ENCODE measurements around the gene TAS2R16. TPM values are rescaled to one million over a fixed set of nuclear protein-coding genes. Genes with fewer than 3 reads are reported as not detected.
"Not testable (repeated sequence)": the region's sequence is repeated elsewhere in the genome, so short reads cannot be mapped to it uniquely, and the experiment has no call there.

Gene TAS2R16
- polyA plus RNA-seq, 3 donors, result not detected

DNA sequence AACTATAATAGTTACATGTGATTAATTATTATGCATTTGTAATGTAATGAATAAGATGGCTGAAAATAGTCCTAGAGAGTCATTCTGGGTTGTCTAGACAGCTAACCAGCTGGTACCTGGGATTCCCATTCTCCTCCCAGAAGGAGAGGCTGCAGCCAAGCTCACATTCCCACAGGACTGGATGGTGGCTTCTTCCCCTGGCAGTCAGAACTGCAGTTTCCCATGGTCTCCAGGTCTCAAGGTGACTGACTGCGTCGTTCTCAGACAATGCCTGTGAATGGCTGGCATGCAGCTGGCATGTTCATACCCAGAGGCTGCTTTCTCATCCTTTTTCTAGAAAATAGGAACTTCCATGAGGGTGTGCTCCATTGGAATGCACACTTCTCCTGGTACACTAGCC is 21.3 kb downstream of the TAS2R16 start:
- no peak for DNase-seq

DNA sequence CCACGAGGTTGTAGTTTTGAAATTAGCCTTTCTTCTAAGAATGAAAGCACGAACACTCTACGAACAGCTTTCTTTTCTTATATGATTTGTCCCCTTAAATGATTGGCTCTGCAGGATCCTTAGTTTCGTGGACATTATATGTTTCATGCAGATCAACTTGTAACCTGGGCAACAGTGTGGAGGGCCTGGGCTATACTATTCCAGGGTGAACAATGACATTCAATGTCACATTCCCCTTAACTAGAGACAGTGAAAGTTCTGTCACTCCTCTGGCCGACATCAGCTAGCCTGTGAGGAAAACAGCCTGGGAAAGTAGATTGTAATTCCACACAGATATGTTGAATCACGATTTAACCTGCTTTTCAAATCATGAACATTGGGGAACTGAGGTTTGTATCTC is 23.4 kb downstream of the TAS2R16 start:
- no peak for DNase-seq

DNA sequence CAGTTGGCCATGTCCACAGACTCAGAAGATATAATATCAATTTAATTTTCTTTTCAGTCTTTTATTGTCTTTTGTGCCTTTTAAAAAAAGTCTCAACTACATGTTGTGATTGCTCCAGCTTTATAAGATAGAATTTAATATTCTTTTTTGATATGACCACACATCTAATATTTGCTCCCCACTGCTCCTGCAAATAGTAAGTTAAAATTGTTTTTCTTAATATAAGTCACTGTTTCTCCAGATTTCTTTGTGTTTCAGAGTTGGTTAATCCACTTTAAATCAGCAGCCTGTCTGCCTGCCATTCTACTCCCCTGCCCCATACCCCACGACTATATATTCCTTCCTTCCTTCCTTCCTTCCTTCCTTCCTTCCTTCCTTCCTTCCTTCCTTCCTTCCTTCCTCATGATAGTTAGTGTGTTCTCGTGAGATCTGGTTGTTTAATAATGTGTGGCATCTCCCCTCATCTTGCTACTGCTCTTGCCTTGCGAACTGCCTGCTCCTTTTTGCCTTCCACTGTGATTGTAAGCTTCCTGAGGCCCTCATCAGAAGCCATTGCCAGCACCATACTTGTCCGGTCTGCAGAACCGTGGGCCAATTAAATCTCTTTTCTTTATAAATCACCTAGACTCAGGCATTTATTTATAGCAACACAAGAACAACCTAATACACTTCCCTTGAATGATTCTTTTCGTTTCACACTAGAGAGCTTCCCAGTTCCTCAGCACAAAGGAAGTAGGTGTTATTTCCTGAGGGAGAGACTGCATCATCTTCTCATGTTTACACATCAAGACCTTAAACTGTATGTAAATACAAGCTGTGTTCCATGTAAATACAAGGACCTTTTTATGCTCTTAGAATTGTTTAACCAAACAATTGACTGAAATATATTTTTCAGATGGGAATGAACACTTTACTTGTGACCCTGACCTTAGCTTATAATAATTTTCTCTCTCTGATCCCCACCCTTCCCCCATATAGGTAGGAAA is 24.5 kb downstream of the TAS2R16 start:
- no peak for DNase-seq

DNA sequence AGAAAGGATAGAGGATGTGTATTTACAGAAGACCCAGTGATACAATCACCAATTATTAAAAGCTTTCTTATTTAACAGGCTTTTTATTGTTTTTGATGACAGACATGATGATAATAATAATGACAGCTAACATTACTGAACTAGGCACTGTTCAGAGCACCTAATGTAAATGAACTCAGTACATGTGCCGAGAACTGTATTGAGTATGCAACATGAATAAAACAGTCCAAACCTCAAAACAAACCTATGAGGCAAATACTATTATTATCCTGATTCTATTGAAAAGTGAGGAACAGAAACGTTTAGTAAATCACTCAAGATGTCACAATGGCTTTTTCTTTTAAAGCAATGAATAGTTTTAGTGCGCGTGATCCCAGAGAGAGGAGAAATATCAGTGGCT is 27.1 kb downstream of the TAS2R16 start:
- no peak for DNase-seq

DNA sequence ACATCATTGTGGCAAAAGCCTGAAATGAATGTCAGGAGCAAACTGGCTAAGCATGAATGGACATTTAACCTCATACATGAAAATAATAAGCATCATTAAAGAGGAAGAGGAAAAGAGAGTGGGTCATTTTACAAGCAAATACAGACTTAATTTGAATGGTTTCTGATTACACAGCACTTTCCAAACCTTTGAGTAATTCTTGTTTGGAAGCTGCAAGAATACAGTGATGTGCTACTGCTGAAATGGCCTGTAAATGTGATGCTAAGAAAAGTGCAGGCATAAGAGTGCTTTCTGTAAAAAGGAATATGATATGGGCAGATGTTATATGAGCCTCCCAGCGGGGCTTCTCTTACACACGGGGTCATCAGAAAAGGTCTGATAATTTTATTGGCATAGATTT is 30.2 kb downstream of the TAS2R16 start:
- DNase-seq, result peak; percentile 1

DNA sequence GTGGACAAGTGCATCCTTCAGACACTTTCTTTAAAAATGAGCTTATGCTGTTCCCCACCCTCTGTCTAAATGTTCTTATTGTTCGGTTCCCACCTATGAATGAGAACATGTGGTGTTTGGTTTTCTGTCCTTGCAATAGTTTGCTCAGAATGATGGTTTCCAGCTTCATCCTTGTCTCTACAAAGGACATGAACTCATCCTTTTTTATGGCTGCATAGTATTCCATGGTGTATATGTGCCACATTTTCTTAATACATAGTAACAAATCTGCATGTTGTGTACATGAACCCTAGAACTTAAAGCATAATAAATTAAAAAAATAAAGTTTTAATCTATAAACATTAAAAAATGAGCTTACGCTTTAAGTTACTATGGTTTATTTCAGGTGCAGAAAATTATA is 41.8 kb downstream of the TAS2R16 start:
- not testable (repeated sequence) for DNase-seq

DNA sequence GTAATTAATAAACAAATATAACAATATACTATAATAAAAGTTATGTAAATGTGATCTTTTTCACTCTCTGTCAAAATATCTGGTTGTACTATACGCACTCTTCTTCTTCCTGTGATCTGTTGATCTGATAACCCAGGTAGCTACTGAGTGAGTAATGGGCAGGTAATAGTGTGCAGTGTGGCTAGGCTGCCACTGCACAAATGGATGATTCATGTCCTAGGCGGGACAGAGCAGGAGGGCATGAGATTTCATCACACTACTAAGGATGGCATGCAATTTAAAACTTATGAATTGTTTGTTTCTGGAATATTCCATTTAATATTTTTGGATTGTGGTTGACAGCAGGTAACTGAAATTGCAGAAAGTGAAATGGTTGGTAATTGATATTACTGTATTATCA is 44.5 kb downstream of the TAS2R16 start:
- DNase-seq, result no peak

DNA sequence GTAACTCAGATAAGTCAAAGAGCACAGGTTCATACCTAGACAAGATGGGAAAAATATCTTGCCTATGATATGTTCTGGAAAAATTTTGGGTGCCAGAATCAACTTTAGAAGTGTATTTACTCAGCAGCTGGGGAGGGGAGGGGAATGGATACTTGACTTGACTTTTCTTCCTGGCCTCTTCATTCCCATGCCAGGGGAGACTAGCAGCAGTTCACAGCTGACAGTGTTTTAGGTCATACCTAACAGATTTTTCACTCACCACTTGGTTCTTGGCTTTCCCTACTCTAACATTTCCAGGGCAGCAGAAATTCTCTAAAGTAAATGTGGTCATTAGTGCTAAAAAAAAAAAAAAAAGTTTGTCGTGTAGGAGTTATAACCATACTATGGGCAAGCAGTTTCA is 46.3 kb downstream of the TAS2R16 start:
- no peak for DNase-seq

Other genes starting within 250 kb of the TAS2R16 start
- 10 to 100 TPM; 48.0 to 51.7 (median 48.4) TPM for gene CADPS2, start 109.2 kb downstream of the TAS2R16 start, polyA plus RNA-seq (ENCODE audit: insufficient read length in 3 of 3)
- gene SLC13A1, start 204.3 kb upstream of the TAS2R16 start, polyA plus RNA-seq (ENCODE audit: insufficient read length in 3 of 3), result 10 to 100 TPM; 19.3 to 28.3 (median 25.5) TPM